SU-DHL-6 (cell line): ENCODE data around the gene MINPP1.

Experiments
- H2AFZ ChIP-seq: fragments of 200-600 bp; sonication (generic); 2 replicates; pipeline ENCODE4 v1.6.1; 2014; ENCODE audit warnings: low read depth, mild to moderate bottlenecking, moderate library complexity, mixed read lengths, antibody characterized with exemption, low read length; ENCODE audit not compliant: severe bottlenecking
- H3F3A ChIP-seq: fragments of 200-600 bp; shearing (Covaris generic); 2 replicates; pipeline ENCODE4 v1.6.0; 2016; ENCODE audit warnings: antibody characterized with exemption, mild to moderate bottlenecking; ENCODE audit not compliant: insufficient read depth
- H3K27ac ChIP-seq: fragments of 200-600 bp; sonication (generic); 2 replicates; pipeline ENCODE4 v1.5.1; 2016; ENCODE audit warnings: low read depth, mild to moderate bottlenecking, low read length, moderate library complexity, mixed read lengths
- H3K27me3 ChIP-seq: fragments of 200-600 bp; sonication (generic), shearing (Covaris generic); 2 replicates; pipeline ENCODE4 v1.6.0; 2014; ENCODE audit warnings: mild to moderate bottlenecking, low read length
- H3K36me3 ChIP-seq: fragments of 200-600 bp; sonication (generic); 2 replicates; pipeline ENCODE4 v1.6.1; 2014; ENCODE audit warnings: mild to moderate bottlenecking, low read length, mixed read lengths
- H3K4me2 ChIP-seq: fragments of 300-600, 200-600 bp; shearing (Covaris generic), sonication (generic); 2 replicates; pipeline ENCODE4 v1.6.0; 2014; ENCODE audit warnings: low read length, low read depth, mild to moderate bottlenecking; ENCODE audit not compliant: poor library complexity, severe bottlenecking
- H3K4me3 ChIP-seq: fragments of 200-600 bp; sonication (generic); 2 replicates; pipeline ENCODE4 v1.5.1; 2014; ENCODE audit warnings: antibody characterized with exemption, low read length, mild to moderate bottlenecking, mixed read lengths; ENCODE audit not compliant: insufficient read depth, poor library complexity, severe bottlenecking
- H3K79me2 ChIP-seq: fragments of 200-600 bp; sonication (generic); 2 replicates; pipeline ENCODE4 v1.6.1; 2014; ENCODE audit warnings: mild to moderate bottlenecking, low read length, moderate library complexity; ENCODE audit not compliant: insufficient read depth
- H3K9ac ChIP-seq: fragments of 200-600 bp; sonication (generic); 2 replicates; pipeline ENCODE4 v1.7.0; 2014; ENCODE audit warnings: mild to moderate bottlenecking, low read length
- H3K9me2 ChIP-seq: fragments of 200-600 bp; sonication (generic); replicated peaks from 2 replicates; pipeline ENCODE4 v1.6.1; 2014; ENCODE audit warnings: low read length; ENCODE audit not compliant: insufficient read depth
- H3K9me3 ChIP-seq: fragments of 200-600 bp; sonication (generic); 2 replicates; pipeline ENCODE4 v1.6.1; 2014; ENCODE audit warnings: low read length, mixed read lengths; ENCODE audit not compliant: insufficient read depth
- H4K20me1 ChIP-seq: fragments of 200-600 bp; sonication (generic); 2 replicates; pipeline ENCODE4 v1.6.1; 2014; ENCODE audit warnings: low read depth, mild to moderate bottlenecking, antibody characterized with exemption, low read length, moderate library complexity, mixed read lengths
- CTCF ChIP-seq: fragments of 200-600 bp; sonication (generic); IDR thresholded peaks from one replicate; pipeline ENCODE4 v1.5.1; 2017; ENCODE audit warnings: antibody characterized with exemption, mild to moderate bottlenecking, low read length, moderate library complexity; ENCODE audit not compliant: insufficient read depth, poor library complexity, severe bottlenecking
- EZH2phosphoT487 ChIP-seq: fragments of 200-600 bp; sonication (generic), shearing (Covaris generic); conservative IDR thresholded peaks from 2 replicates; pipeline ENCODE4 v1.6.1; 2018; ENCODE audit warnings: mild to moderate bottlenecking, antibody characterized with exemption, low read length, moderate library complexity, mixed read lengths

MINPP1 gene

GRCh38 chr10:87531908-87532622 lies 27.4 kb downstream of the MINPP1 start:
- Histone ChIP-seq H3K4me2 (no peak overlapping the region), H3K9me3 (no peaks in the 10 kb centered on the region), H3K4me3 (no peak overlapping the region), H3K27ac (no peak overlapping the region), H3K36me3 (no peaks in the 10 kb centered on the region), H3K9me2 (no peaks in the 10 kb centered on the region), H3K9ac (no peak overlapping the region), H4K20me1 (no peaks in the 10 kb centered on the region), H3K79me2 (no peaks in the 10 kb centered on the region), H2AFZ (no peak overlapping the region), H3F3A (peaks cover 4% of the 10 kb centered on the region; the same call in 1 of the 2 replicates), H3K27me3 (no peaks in the 10 kb centered on the region)
- TF ChIP-seq EZH2phosphoT487 (no peak), CTCF (no peak)

- Histone ChIP-seq H3K4me2 (no peak overlapping the region), H3K4me3 (no peak overlapping the region), H3K9me3 (no peaks in the 10 kb centered on the region), H4K20me1 (no peaks in the 10 kb centered on the region), H3K9ac (no peak overlapping the region), H3K9me2 (no peaks in the 10 kb centered on the region), H3K79me2 (no peaks in the 10 kb centered on the region), H3F3A (peaks cover 4% of the 10 kb centered on the region; the same call in 1 of the 2 replicates), H3K36me3 (no peaks in the 10 kb centered on the region), H2AFZ (no peak overlapping the region), H3K27ac (no peak overlapping the region), H3K27me3 (no peaks in the 10 kb centered on the region)
- no peak for TF ChIP-seq EZH2phosphoT487
- no peak for TF ChIP-seq CTCF
Observed at GRCh38 chr10:87532696-87533095, 28.0 kb downstream of the MINPP1 start.

DNA sequence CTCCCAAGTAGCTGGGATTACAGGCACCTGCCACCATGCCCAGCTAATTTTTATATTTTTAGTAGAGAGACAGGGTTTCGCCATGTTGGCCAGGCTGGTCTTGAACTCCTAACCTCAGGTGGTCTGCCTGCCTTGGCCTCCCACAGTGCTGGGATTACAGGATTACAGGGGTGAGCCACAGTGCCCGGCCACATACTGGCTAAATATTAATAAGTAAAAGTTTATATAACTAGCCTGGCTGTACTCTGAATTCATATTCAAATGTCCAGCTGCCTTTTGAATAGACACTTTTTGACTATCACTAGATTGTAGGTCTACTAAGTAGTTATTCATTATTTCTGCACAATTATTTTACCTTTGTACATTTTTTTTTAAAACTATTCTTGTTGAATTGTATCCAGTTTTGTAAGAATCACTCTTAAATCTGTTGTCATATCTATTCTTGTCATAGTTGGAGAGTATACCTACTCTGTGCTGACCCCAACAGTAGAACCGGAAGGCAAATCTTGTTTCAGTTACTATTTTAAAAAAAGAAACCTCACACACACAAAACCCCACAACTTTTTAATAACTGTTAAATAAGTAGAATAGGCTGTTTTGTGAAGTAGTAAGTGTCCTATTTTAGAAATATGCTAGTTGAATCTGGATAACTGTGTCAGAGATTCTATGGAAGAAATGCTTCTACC lies 29.6 kb downstream of the MINPP1 start:
- no peaks in the 10 kb centered on the region for H3K79me2 ChIP-seq
- H2AFZ ChIP-seq: no peak overlapping the region
- no peaks in the 10 kb centered on the region for H3K36me3 ChIP-seq
- H3K9me3 ChIP-seq: no peaks in the 10 kb centered on the region
- H3K9me2 ChIP-seq: no peaks in the 10 kb centered on the region
- H3K9ac ChIP-seq: no peak overlapping the region
- H4K20me1 ChIP-seq: no peaks in the 10 kb centered on the region
- no peak overlapping the region for H3K4me2 ChIP-seq
- peaks cover 4% of the 10 kb centered on the region; the same call in 1 of the 2 replicates for H3F3A ChIP-seq
- H3K27me3 ChIP-seq: no peaks in the 10 kb centered on the region
- TF ChIP-seq CTCF: no peak
- no peak for TF ChIP-seq EZH2phosphoT487
- no peak overlapping the region for H3K27ac ChIP-seq
- no peak overlapping the region for H3K4me3 ChIP-seq
